ENCODE measurements around the gene UBASH3A. TPM values are rescaled to one million over a fixed set of nuclear protein-coding genes. Genes with fewer than 3 reads are reported as not detected.

The UBASH3A gene
- total RNA-seq, 1 experiment from 2014 or later: not detected

DNA sequence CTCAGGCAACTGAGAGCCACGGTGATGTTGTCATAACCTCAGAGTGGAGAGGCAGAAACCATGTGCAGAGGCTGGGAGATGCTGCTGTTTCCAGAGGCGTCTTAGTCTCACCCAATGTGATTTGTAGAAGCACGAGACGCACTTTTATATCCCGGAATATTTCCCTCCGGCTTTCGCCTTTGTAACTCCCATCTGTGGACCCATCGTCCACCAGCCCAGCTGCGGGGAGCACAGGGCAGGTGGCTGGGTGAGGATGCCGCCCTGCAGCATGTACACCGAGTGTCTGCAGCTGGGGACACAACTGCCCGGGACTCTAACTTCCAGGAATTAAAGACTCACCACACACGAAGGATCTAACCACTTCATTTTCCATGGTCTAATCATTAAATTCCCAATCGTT, 43.5 kb downstream of the UBASH3A start:
- no peak for DNase-seq (ENCODE audit: low read depth)

GRCh38 chr21:42447732-42448131, 44.0 kb downstream of the UBASH3A start:
- no peak for DNase-seq (ENCODE audit: low read depth)

- no peak for DNase-seq (ENCODE audit: low read depth)
Observed at GRCh38 chr21:42448686-42449085, 45.0 kb downstream of the UBASH3A start.

DNA sequence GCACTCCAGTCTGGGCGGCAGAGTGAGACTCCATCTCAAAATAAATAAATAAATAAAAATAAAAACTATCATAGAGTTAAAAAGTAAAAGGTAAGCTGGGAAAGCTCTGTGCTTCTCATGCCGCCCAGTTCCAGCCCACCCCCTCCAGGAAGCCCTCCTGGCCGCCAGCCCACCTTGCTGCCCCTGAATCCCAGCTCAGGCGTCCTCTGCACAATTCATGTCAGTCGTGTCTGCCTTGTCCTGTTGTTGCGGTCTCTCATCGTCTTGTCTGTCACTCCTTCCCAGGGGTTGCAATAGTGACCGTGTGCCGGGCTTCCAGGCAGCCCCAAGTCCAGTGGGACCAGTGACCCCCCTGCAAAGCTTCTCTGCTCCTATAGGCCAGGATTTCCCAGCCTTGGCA, 48.2 kb downstream of the UBASH3A start:
- no peak for DNase-seq (ENCODE audit: low read depth)

DNA sequence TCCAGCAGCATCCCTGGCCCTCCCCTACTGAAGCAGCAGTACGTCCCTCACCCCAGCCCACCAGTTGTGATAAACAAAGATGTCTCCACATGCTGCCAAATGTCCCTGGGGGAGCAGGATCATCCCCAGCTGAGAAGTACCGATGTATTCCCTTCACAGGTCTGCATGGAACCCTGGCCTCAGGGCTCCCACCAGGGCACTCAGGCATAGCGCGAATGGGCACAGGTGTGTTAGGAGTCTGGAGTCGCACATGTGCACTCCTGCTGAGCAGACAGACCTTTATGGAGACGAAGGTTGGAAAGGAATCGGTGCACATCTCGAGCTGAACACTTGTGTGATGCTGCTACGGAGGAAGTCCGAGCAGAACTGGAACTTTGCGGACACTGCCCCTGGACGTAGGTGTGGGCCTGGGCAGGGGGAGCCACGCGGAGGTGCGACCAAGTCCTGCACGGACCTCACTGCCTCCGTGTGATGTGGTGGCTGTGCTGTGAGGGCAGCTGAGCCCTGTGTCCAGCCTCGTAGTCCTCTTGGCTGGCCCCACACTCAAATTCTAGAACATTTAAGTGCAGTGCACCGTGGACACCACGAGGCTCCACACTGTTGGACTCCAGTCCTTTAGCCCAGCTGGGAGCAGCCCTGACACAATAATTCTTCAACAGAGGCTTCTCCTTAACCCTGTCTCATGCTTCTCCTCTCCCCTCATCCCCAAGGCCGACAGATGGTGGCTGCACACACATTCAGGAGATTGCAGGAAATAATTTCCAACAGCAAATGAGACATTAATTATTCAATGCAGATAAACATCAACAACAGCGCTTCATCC, 48.9 kb downstream of the UBASH3A start:
- DNase-seq (ENCODE audit: low read depth): no peak

DNA sequence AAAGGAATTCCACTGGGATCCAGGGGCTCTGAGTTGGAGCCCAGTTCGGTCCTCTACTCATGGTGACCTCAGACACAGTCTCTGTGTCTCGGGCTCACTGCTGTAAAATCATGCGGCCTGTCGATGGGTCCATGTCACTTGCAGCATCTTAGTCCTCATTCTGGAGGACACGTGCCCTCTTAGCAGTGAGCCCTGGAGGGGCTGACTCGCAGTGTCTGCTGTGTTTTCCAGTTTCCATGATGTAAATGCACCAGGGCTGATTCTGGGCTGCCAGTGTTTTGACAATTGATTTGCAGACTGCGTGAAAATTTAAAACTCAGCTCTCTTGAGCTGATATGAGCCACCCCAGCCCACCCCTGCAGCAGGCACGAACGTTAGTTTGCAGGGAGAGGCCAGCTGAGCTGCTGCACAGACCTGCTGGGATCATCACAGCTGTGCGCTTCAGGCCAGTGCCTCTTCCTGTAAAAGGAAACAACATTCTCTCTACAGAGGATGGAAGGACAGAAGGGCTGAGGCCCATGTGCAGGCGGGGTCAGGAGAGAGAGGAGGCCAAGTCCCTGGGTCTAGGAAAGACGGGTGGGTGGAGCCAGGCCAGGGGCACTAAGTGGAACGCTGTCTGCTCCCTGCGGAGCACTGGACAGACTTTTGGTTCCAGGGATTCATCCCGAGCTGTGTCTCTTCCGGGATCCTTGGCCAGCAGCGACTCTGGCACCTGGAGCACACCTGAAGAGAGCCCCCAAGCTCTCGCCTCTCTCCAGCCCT, 49.7 kb downstream of the UBASH3A start:
- DNase-seq (ENCODE audit: low read depth): no peak

- no peak for DNase-seq (ENCODE audit: low read depth)
Observed at GRCh38 chr21:42453986-42454570, 50.4 kb downstream of the UBASH3A start.

DNA sequence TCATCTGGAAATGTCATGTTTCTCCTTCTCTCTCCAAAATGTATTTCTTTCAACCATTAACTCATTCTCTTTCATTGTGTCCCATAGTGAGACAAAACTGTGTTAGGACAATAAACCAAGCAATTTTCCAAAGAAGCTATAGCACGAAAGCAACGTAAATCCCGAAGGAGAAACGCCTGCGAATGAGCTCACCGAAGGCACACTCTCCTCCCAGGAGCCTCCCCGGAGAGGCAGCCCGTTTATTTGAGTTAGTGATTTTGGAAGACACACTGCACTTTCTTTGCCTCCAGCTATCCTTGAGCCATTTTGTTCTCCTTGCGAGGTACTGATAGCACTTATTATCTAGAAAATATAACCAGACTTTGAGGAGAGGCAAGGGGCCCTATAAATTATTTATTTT, 51.1 kb downstream of the UBASH3A start:
- no peak for DNase-seq (ENCODE audit: low read depth)

- no peak for DNase-seq (ENCODE audit: low read depth)
Observed at GRCh38 chr21:42455196-42455595, 51.5 kb downstream of the UBASH3A start.

GRCh38 chr21:42455754-42456440, 52.2 kb downstream of the UBASH3A start:
- DNase-seq (ENCODE audit: low read depth): no peak

GRCh38 chr21:42456457-42456856, 52.8 kb downstream of the UBASH3A start:
- peak; percentile 61 for DNase-seq (ENCODE audit: low read depth)

GRCh38 chr21:42459082-42459460, 55.4 kb downstream of the UBASH3A start:
- DNase-seq (ENCODE audit: low read depth): no peak

GRCh38 chr21:42459546-42460215, 56.0 kb downstream of the UBASH3A start:
- no peak for DNase-seq (ENCODE audit: low read depth)

- peak; percentile 19 for DNase-seq (ENCODE audit: low read depth)
Observed at GRCh38 chr21:42460391-42461184, 56.9 kb downstream of the UBASH3A start.

- no peak for DNase-seq (ENCODE audit: low read depth)
Observed at GRCh38 chr21:42461185-42461520, 57.5 kb downstream of the UBASH3A start.

GRCh38 chr21:42461881-42462877, 58.5 kb downstream of the UBASH3A start:
- no peak for DNase-seq (ENCODE audit: low read depth)

- peak; percentile 56 for DNase-seq (ENCODE audit: low read depth)
Observed at GRCh38 chr21:42463861-42464515, 60.3 kb downstream of the UBASH3A start.

- no peak for DNase-seq (ENCODE audit: low read depth)
Observed at GRCh38 chr21:42465008-42465802, 61.5 kb downstream of the UBASH3A start.
